ENCODE data around the gene PDS5B.
A peak's percentile ranks its signal among the peaks of the same experiment; 100 is the strongest.

Gene PDS5B

GRCh38 chr13:32592082-32592481, 5.8 kb downstream of the PDS5B start:
- no peak for DNase-seq

- DNase-seq, result no peak
Observed at GRCh38 chr13:32594157-32594738, 8.0 kb downstream of the PDS5B start.

- no peak for DNase-seq
Observed at GRCh38 chr13:32595306-32595705, 9.1 kb downstream of the PDS5B start.

- no peak for DNase-seq
Observed at GRCh38 chr13:32600890-32601289, 14.6 kb downstream of the PDS5B start.

GRCh38 chr13:32609428-32609827, 23.2 kb downstream of the PDS5B start:
- no peak for DNase-seq

- DNase-seq, result no peak
Observed at GRCh38 chr13:32610538-32610937, 24.3 kb downstream of the PDS5B start.

GRCh38 chr13:32610977-32611376, 24.7 kb downstream of the PDS5B start:
- no peak for DNase-seq

GRCh38 chr13:32616883-32617511, 30.7 kb downstream of the PDS5B start:
- DNase-seq, result no peak

- DNase-seq, result no peak
Observed at GRCh38 chr13:32622827-32623226, 36.6 kb downstream of the PDS5B start.

- no peak for DNase-seq
Observed at GRCh38 chr13:32624441-32624840, 38.2 kb downstream of the PDS5B start.

- no peak for DNase-seq
Observed at GRCh38 chr13:32627793-32628192, 41.5 kb downstream of the PDS5B start.

GRCh38 chr13:32629313-32629712, 43.1 kb downstream of the PDS5B start:
- DNase-seq, result no peak

GRCh38 chr13:32629866-32630265, 43.6 kb downstream of the PDS5B start:
- no peak for DNase-seq

GRCh38 chr13:32632343-32632909, 46.2 kb downstream of the PDS5B start:
- no peak for DNase-seq

GRCh38 chr13:32636711-32637110, 50.5 kb downstream of the PDS5B start:
- no peak for DNase-seq

- no peak for DNase-seq
Observed at GRCh38 chr13:32638739-32639138, 52.5 kb downstream of the PDS5B start.

- peak; percentile 73 for DNase-seq
Observed at GRCh38 chr13:32639502-32640105, 53.4 kb downstream of the PDS5B start.

- DNase-seq, result no peak
Observed at GRCh38 chr13:32642316-32642715, 56.1 kb downstream of the PDS5B start.

GRCh38 chr13:32642858-32643257, 56.6 kb downstream of the PDS5B start:
- no peak for DNase-seq

GRCh38 chr13:32645854-32646253, 59.6 kb downstream of the PDS5B start:
- DNase-seq, result no peak

- DNase-seq, result no peak
Observed at GRCh38 chr13:32647926-32648325, 61.7 kb downstream of the PDS5B start.

- DNase-seq, result peak; percentile 78
Observed at GRCh38 chr13:32650705-32651311, 64.6 kb downstream of the PDS5B start.

- no peak for DNase-seq
Observed at GRCh38 chr13:32657309-32657708, 71.1 kb downstream of the PDS5B start.

GRCh38 chr13:32659736-32660135, 73.5 kb downstream of the PDS5B start:
- DNase-seq, result no peak

All from NCI-H82 (cell line).